Islet of Langerhans (tissue), 1 donor: ENCODE data around the gene EMILIN2.
"Not testable (repeated sequence)": the region's sequence is repeated elsewhere in the genome, so short reads cannot be mapped to it uniquely, and the experiment has no call there.

Experiments used
- FAIRE-seq: peaks from one replicate; lab custom pipeline; 2011; peaks lifted over from hg19 to GRCh38; lab: Jason Lieb, UNC

Gene EMILIN2

DNA sequence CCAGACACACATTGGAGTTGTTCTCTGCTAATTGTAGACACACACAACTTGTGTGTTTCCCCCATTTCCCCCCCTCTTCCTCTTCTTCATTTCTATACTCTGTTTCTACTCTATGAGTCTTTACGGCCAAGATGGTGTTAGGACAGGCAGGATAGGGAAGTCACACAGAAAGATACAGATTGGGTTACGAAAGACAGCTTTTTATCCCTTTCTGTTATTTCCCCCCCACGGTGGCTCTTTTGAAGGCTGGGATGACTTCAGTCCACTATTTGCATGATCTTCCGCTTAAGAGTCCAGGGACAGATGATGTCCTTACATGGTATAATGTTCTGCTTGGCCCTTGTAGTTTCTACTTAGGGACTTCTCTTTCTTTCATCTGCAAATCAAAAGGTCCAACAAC, 1.6 kb upstream of the EMILIN2 start:
- FAIRE-seq: no peak

DNA sequence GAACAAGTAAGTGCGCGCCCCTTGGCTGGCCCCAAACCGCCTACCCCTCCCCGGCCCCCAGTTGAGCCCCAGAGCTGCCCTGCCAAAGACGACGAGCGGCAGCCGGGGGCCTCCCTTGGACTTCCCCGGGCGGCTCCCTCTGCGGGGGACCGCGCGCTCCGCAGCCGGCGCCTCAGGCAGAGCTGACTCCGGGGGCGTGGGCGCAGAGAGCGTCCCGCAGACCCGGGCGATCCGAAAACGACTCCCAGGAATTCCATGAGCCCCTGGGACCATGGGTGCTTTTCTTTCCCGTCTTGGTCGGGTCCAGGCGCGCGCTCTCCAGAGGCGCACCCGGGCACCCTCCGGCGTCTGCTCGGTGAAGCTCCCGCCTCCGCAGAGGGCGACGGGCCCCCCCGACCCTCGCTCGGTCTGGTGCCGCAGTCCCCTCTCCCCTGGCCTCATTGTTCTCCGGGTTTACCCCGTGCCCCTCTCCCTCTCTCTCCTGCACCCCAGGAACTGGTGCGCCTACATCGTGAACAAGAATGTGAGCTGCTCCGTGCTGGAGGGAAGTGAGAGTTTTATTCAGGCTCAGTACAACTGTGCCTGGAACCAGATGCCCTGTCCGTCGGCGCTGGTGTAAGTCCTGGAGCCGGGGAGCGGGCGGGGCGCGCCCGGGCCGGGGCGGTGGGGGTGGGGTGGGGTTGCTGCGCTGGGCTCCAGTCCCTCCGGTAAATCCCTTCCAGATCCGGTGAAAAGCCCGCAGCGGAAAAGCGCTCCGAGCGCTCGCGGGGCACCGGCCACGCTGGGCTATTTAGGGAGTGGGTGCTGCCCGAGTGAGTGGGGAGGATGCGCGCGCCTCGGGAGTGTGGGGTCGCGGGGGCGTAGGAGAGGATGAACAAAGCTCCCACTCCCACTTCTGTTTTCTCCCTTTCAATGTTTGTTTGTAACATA, 776 bp downstream of the EMILIN2 start:
- FAIRE-seq: no peak

DNA sequence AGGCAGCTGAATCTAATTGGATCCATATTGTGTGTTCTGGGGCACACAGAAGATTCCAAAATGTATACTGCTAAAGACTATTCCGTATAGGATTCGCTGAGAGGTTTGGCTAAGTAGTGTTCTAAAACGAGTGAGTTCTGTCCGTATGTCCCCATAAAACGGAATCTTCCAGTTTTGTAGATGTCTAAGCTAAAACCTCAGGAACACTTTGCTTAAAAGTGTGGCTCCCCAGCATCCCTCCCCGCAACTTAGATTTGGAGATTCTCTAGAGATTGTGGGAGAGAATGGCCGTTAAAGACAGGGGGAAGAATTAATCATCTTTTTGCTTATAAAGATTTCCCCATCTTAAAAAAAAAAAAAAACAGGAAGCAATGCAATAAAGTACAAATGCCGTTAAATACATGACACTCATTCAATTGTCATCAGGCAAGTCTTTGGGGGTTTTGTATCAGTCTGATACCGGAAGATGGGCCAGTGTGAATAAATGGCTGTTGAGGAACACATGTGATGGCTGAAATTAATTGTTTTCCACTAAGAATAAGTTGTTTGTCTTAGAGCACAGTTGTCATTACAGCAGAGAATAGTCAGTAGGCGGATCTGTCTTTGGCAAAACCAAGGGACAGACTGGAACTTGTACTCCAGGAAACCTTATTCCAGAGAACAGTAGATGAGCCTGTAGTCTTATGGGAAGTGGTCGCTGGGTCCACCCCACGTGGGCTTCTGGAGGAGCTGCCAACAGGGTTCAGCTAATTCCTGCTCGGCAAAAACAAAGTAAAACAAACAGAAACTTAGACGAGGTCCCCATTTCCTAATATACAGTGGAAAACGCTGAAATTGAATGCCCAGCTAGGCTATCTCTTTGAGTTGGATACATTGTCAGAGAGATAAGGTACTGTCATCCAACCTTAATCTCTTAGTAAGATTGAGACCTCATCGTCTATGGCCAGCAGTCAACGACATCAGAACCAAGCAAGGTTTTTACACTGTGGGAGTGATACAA, 1.7 kb downstream of the EMILIN2 start:
- FAIRE-seq: no peak

DNA sequence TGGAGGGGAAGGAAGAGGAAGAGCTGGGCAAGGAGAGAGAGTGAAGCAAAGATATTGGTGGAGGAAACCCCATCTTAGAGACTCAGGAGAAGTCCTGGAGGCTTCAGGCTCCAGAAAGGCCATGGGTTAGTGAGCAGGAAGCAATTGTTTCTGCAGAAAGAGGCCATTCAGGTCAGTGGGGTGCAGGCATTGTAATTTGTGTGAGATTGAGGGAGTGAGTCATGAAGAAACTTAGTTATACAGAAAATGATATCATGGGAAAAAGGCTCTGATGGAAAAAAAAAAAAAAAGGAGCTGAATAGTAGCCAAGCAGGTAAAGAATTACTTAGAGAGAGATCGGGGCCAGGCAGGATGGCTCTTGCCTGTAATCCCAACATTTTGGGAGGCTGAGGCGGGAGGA, 4.0 kb downstream of the EMILIN2 start:
- FAIRE-seq: no peak

DNA sequence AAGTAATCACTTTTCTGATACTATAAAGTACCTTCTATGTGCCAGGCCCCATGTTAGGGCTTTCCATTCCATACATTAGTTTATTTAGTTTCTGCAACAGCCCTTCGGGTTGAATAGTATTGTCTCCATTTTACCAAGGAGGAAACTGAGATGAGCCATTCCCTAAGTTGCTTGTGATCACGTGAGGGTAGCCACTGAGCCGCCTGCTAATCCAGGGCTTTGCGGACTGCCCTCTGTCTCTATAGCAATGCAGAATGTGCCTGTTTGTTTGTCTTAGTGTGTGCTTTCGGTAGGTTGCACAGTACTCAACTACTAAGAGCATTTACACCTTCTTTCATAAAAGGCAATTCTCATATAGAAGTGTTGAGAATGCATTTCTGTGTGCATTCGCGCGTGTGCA, 5.0 kb downstream of the EMILIN2 start:
- no peak for FAIRE-seq

DNA sequence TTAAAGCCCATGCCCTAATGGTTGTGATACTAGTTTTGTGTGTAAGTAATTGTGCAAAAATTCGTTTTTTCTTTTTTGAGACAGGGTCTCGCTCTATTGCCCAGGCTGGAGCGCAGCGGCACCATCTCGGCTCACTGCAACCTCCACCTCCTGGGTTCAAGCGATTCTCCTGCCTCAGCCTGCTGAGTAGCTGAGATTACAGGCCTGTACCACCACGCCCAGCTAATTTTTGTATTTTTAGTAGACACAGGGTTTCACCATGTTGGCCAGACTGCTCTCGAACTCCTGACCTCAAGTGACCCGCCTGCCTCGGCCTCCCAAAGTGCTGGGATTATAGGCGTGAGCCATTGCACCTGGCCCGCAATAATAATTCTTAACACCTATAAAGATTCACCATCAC, 5.7 kb downstream of the EMILIN2 start:
- FAIRE-seq: not testable (repeated sequence)

DNA sequence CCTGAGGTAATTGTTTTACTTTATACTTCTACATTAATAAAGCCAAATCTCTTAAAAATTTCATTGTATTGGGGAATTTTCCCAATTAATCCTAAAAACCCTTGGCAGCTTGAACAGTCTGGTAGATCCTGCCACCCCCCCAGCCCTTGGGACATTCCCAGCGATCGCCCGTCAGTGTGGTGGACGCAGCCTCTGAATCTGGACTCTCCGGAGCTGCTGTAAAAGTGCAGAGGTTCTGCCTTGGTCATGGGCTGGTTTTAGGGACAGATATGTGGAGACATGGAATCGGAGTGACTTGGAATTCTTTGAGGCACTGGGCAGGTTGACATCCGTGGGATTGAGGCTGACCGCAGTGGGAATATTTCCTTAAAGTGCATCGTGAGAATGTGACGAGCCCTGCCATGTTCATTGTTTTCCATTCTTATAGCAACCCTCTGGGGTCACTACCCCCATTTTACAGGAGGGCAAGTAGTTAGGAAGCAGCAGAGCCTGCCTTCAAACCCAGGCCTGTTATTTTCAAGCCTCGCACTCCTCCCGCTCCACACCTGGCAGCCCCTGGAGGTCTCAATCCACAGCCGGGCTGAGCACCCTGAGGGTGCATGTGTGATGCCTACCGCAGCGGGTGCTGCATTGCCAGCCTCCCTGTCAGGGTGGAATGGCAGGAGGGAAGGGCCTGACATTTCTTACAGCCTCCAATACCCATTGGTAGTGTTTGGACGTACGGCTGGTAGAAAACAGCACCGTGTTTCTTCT, 6.5 kb downstream of the EMILIN2 start:
- no peak for FAIRE-seq

DNA sequence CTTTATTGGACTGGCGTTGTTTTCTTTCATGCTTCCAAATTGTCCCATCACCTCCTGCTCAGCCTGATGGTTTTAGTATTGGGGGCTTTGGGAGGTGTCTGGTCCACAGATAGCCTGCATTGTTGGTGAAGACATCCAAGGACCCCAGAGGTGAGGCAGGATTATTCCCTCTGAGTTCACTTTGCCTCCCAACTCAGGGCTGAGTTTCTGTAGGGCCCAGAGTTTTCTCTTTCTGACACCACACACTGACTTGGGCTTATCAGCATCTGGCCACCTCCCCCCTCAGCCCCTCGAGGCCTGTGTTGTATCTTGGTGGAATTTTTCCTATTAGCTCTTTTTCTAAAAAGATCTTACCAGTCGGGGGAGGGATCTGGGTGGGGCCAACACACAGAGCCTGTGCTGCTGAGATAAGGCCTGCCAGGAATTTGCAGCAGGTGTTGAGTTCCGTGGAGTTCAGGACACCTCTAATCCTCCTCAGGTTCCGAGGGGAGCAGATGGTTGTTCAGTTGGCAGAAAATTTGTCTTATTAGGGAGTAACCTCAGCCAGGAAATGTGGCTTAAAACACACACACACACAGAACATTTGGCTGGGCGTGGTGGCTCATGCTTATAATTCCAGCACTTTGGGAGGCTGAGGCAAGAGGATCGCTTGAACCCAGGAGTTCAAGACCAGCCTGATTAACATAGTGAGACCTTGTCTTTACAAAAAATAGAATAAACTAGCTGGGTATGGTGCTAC, 7.3 kb downstream of the EMILIN2 start:
- no peak for FAIRE-seq

DNA sequence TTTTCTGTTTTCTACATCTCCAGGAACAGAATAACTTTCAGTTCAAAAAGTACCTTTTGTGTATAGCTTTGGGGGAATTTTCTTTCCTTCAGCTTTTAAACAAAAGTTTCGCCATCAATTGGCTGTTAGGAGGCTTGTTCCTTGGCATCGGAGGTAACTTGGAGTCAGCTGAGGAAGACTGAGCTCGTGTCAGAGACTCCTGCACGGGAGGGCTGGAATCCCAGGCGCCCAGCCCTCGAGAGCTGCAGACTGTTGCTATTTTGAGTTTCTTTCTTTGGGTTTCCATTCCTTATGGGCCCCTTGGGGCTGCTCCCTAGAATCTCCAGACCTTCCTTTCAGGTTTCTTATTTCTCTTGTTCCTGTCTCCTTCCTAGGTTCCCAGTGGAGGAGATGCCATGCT, 8.1 kb downstream of the EMILIN2 start:
- FAIRE-seq: no peak

DNA sequence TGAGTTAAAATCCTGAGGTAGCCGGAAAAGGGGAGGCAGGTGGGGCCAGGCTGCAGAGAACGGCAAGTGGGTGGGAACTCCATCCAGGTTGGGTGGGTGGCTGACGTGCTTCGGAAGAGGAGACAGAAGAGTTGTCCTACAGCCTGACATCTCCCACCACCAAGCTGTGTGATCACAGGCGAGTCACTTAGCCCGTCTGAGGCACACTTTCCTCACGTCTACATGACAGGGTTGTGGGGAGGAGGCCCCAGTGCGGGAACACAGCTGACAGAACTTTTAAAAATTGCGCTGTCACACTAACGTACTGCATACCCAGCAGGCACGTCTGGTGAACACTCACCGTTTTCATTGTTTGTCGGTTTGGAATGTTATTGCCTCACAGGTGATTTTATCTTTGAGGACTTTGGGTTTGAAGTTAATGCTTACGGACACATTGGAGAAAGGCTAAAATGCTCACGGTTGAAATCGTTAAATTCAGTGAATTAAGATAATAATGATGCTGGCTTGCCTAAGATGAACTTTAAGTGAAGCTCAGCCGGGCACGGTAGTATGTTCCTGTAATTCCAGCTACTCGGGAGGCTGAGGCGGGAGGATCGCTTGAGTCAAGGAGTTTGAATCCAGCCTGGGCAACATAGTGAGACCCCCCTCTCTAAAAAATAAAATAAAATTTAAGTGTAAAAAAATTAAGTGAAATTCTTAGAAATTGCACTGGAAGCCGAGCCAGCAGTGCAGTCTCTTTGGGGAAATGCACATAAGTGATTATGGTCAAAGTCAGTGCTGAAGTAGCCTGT, 8.9 kb downstream of the EMILIN2 start:
- FAIRE-seq: no peak

DNA sequence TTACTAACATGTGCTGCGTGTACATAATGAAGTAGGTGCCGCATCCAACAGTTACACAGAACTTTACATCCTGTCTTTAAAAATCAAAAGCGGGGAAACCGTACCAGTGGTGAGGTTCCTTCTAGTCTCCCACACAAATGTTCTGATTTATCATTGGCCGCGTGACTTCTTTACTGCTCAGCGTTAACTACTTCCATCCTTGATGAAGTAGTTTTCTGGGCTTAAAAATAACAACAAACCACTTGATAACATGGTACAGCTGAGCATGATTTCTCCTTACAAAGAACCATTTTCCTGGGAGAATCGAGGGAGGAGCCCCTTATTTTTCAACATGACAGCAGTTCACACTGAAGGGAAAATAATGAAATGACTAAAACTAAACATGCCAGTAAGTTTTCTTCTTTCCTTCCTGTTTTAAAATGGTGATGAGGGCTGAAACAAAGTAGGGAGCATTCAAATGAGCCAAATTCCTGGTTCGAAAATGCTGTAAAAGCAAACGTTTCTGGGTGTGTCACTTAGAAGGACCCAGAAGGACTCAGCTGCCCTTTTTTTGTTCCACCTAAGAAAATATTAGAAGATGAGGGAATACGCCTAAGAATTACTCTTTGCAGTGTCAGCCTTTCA, 9.9 kb downstream of the EMILIN2 start:
- FAIRE-seq: no peak

DNA sequence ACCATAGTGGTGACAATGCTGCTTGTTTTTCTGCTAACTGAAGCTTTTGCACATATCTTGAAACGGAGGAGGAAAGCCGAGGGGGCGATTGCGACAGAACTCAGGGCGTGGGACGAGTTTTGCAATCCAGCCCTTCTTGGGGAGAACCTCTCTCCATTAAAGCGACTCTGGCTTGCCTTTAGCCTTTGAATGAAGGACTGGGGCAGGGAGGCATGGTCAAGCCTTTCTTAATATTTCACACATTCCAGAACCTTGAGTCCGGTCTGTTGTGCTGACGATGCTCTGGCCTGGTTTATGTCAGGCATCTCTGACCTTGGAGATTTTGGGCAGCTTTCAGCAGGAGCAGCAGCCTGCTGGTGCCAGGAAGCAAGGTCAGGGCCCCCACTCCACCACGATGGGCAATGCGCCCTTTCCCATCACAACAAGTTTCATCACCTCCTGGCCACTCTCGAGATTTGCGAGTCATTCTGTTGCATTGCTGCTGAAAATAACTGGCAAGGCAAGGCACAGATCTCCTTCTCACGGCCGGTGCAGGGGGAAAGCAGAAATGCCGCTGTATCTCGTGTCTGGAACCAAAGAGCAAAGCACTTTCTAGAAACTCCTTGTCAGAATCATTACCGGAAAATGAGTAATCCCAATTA, 10.8 kb downstream of the EMILIN2 start:
- no peak for FAIRE-seq

DNA sequence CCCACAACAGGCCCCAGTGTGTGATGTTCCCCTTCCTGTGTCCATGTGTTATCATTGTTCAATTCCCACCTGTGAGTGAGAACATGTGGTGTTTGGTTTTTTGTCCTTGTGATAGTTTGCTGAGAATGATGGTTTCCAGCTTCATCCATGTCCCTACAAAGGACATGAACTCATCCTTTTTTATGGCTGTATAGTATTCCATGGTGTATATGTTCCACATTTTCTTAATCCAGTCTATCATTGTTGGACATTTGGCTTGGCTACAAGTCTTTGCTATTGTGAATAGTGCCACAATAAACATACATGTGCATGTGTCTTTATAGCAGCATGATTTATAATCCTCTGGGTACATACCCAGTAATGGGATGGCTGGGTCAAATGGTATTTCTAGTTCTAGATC, 13.6 kb downstream of the EMILIN2 start:
- FAIRE-seq: not testable (repeated sequence)

DNA sequence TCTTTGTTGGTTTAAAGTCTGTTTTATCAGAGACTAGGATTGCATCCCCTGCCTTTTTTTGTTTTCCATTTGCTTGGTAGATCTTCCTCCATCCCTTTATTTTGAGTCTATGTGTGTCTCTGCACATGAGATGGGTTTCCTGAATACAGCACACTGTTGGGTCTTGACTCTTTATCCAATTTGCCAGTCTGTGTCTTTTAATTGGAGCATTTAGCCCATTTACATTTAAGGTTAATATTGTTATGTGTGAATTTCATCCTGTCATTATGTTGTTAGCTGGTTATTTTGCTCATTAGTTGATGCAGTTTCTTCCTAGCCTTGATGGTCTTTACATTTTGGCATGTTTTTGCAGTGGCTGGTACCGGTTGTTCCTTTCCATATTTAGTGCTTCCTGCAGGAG, 17.2 kb downstream of the EMILIN2 start:
- not testable (repeated sequence) for FAIRE-seq

DNA sequence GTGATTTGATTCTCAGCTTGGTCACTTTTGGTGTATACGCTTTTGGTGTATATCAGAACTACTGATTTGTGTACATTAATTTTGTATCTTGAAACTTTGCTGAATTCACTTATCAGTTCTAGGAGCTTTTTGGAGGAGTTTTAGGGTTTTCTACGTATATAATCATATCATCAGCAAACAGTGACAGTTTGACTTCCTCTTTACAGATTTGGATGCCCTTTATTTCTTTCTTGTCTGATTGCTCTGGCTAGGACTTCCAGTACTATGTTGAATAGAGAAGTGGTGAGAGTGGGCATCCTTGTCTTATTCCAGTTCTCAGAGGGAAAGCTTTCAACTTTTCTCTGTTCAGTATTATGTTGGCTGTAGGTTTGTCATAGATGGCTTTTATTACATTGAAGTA, 19.7 kb downstream of the EMILIN2 start:
- FAIRE-seq: not testable (repeated sequence)

DNA sequence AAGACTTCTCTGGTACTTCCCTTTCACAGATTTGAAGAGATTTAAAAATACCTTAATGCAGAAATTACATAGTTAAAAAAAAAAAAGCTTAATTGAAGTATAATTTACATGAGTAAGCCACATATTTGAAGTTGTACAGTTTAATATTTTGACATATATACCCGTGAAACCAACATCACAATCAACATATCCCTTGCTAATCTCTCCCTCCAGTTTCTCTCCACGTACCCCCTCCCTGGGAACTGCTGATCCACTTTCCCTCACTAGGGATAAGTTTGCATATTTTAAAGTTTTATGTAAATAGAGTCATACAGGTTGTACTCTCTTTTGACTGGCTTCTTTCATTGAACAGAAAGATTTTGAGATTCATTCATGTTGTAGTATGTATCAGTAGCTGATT, 22.4 kb downstream of the EMILIN2 start:
- no peak for FAIRE-seq

DNA sequence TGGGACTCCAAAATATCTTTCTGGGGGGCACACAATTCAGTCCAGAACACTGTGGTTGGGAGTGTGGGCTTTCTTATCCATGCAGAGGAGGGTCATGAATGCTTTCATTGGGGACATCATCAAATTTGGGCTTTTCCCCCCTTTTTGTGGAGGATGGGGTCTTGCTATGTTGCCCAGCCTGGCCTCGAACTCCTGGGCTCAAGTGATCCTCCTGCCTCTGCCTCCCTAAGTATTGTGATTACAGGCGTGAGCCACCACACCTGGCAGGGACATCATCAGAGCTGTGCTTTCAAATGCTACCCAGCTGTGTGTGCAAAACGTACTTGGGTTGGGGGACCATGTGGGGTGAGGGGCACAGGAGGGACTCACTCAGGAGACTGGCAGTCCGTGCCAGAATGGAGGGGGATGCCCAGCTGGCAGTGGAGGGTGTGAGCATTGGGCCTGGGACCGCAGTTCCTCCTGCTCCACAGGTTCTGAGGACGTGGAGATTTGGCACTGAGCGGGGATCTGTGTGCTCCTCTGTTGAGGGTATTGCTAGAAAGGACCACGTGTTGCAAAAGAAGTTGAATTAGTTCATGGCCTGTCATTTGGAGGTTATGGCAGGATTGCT, 24.4 kb downstream of the EMILIN2 start:
- FAIRE-seq: no peak

DNA sequence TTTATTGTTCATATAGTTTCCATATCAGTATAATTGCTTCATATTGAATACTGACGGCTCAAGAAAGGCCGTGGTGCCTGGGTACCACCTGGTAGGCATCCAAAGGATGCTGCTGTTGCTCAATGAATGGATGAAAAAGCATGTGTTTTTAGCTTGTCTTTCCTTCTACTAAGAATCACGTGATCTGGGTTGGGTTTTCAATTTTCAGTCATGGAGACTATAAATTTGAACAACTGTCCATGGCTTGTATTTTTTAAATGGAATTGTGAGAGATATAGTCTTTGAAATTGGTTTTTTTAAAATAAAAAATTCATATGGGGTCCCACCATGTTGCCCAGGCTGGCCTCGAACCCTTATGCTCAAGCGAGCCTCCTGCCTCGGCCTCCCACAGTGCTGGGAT, 25.3 kb downstream of the EMILIN2 start:
- no peak for FAIRE-seq

DNA sequence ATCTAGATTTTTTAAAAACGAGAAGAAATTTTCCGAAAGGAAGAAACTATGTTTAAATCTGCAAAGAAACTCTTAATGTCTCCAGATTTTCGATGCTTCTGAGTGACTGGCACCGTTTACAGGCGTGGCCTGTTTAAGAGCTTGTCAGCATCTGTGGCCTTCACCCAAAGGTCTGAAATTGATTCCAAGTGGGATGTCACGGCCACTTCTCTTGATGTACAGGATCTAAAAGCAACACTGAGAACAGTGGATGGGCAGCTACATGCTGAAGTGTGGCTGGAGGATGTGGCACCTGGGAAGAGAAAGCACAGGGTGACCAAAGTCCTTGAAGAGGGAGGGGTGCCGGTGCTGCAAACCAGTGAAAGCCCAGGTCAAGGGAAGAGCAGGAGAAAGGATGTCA, 28.0 kb downstream of the EMILIN2 start:
- FAIRE-seq: no peak
